ENCODE results near the gene RAPGEF1. TPM values are rescaled to one million over a fixed set of nuclear protein-coding genes. Genes with fewer than 3 reads are reported as not detected.

RAPGEF1 gene
- total and polyA plus RNA-seq, 12 donors, result 14.5 to 136 (median 49.1) TPM

DNA sequence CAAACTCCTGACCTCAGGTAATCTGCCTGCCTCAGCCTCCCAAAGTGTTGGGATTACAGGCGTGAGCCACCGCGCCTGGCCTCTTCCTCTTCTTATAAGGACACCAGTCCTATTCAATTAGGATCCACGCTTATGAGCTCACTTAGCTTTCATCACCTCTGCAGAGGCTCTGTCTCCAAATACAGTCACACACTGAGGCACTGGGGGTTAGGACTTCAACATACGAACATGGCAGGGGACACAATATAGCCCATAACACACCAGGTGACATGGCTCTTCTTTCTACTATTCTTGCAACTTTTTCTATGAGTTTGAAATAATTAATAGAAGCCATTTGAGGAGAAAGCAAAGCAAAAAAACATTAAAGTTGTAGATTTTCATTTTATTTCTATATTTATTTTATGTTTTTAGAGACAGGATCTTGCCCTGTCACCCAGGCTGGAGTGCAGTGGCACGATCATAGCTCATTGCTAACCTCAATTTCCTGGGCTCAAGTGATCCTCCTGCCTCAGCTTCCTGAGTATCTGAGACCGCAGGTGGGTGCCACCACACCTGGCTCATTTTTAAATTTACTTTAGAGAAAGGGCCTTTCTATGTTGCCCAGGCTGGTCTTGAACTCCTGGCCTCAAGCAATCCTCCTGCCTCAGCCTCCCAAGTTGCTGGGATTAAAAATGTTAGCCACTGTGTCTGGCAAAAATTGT lies 200.5 kb downstream of the RAPGEF1 start:
- H3K27me3 ChIP-seq, result no peaks in the 10 kb centered on the region
- no peak for DNase-seq
- intact Hi-C loops (cut with DNase I), result no loop called here
- H3K27ac ChIP-seq, result no peak overlapping the region
- H3K4me1 ChIP-seq (replicated peaks in 1 of 2), result no peaks in the 10 kb centered on the region
- 76 to 86% (median 83%) methylated on average over 7 of the region's 7 CpGs for WGBS, 4 donors
- no peak overlapping the region for H3K4me3 ChIP-seq
- H3K36me3 ChIP-seq (replicated peaks in 1 of 2), result no peaks in the 10 kb centered on the region
- no peak for TF ChIP-seq POLR2A (IDR thresholded peaks at IDR 0.05)
- TF ChIP-seq CTCF (IDR thresholded peaks at IDR 0.05), result no peak
- H3K9me3 ChIP-seq (replicated peaks in 1 of 3), result peaks cover 0 to 13% (median 10%) of the 10 kb centered on the region in 3 donors

- intact Hi-C loops (cut with DNase I), result no loop called here
- WGBS, 4 donors, result 92 to 95% (median 93%) methylated on average over 19 of the region's 19 CpGs
These were observed 201.9 kb downstream of the RAPGEF1 start for GRCh38 chr9:131537946-131538345.

DNA sequence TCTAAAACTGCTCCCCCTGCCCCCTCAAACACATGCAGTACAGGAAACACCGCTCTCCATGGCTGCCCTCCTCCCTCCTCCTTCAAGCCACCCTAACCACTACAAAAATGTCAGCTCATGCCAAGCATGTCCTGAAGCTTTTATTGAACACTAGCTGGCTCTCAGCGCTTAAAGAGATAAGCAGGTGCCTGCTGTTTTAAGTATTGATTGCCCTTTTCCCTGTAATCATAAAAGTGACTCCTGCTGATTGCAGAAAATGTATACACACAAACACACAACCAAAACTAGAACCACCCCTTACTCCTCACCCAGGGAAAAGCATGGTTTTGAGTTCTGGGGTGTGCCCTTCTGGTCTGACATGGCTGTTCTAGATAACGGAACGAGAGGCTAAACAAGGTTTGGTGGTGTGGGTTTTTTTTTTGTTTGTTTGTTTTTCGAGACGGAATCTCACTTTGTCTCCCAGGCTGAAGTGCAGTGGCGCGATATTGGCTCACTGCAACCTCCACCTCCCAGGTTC lies 205.1 kb downstream of the RAPGEF1 start:
- Histone ChIP-seq H3K4me3 (no peak overlapping the region), H3K27ac (no peak overlapping the region), H3K27me3 (no peaks in the 10 kb centered on the region), H3K4me1 (replicated peaks in 1 of 2) (peaks cover 10 to 13% of the 10 kb centered on the region in 2 donors), H3K36me3 (replicated peaks in 1 of 2) (no peaks in the 10 kb centered on the region), H3K9me3 (replicated peaks in 1 of 3) (no peaks in the 10 kb centered on the region)
- intact Hi-C loops (cut with DNase I), result no loop called here
- 61 to 68% (median 66%) methylated on average over 8 of the region's 8 CpGs for WGBS, 4 donors
- DNase-seq, result no peak
- no peak for TF ChIP-seq CTCF (IDR thresholded peaks at IDR 0.05)
- no peak for TF ChIP-seq POLR2A (IDR thresholded peaks at IDR 0.05)

More at GRCh38 chr9:131537946-131538345, 201.9 kb downstream of the RAPGEF1 start:
- H3K4me3 ChIP-seq, result no peak overlapping the region
- no peaks in the 10 kb centered on the region for H3K36me3 ChIP-seq (replicated peaks in 1 of 2)
- peaks cover 0 to 8% (median 7%) of the 10 kb centered on the region in 3 donors for H3K9me3 ChIP-seq (replicated peaks in 1 of 3)
- no peaks in the 10 kb centered on the region for H3K27me3 ChIP-seq
- TF ChIP-seq CTCF (IDR thresholded peaks at IDR 0.05) (no peak), POLR2A (IDR thresholded peaks at IDR 0.05) (no peak)
- DNase-seq, result no peak
- H3K4me1 ChIP-seq (replicated peaks in 1 of 2), result no peaks in the 10 kb centered on the region
- no peak overlapping the region for H3K27ac ChIP-seq

DNA sequence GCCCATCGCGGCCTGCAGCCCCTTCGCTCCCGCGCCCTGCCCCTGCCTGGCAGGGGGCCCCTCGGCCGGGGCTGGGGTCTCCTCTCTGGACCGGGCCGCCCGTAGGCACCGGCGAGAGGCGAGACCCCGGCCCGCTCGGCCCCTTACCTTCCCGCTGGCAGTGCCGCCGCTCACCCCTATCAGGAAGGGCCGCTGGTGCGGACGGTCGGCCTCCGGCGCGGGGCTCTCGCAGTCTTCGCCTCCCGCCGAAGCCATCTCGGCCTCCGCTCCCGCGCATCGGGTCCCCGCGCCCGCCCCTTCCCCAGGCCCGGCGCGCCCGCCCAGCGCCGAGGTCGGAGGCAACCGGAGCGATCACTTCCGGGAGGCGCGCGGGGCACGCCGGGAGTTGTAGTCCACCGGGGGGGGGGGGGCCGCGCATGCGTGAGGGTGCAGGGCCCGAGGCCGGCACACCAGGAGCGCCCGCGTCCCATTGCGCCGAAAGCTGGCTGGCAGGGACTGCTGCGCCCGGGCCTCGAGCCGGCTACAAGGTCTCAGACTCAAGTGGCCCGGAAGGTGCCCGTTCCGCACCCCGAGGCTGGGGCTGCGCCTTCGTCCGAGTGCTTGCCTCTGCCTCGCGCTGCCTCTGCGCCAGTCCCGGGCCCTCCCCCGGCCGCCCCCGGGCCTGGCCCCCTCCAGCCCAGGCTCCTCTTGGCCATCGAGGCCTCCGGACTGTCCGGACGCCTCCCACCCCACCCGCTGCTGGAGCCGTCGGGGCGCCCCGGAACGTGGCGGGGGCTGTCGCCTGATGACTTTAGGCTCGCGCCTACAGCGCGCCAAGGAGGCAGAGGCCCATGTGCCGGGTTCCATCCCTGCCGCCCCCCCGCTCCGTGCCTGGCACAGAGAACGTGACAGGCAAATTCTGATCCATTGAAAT lies 208.7 kb downstream of the RAPGEF1 start, which contains the start of gene UCK1:
Gene UCK1 (minus strand): TSS at position 344 of the 913 bp plus-strand sequence. CDS start 89 bp downstream, at position 255.
- peak; percentile 76 to 86 (median 79) for DNase-seq
- H3K36me3 ChIP-seq (replicated peaks in 1 of 2), result peaks cover 0 to 31% of the 10 kb centered on the region in 2 donors
- peak within 1 kb of the TSS in 4 of 5 donors; percentile 43 to 86 (median 66) for H3K27ac ChIP-seq
- peak within 1 kb of the TSS; percentile 62 to 94 (median 86) for H3K4me3 ChIP-seq
- TF ChIP-seq CTCF (IDR thresholded peaks at IDR 0.05) (no peak), POLR2A (IDR thresholded peaks at IDR 0.05) (peak in 1 of 2 donors; percentile 62)
- WGBS, 4 donors, result 7 to 55% (median 25%) methylated on average over 4 to 103 of the region's 103 CpGs
- no peaks in the 10 kb centered on the region for H3K9me3 ChIP-seq (replicated peaks in 1 of 3)
- no peaks in the 10 kb centered on the region for H3K27me3 ChIP-seq
- intact Hi-C loops (cut with DNase I), result no loop called here
- peaks cover 10 to 15% of the 10 kb centered on the region in 2 donors for H3K4me1 ChIP-seq (replicated peaks in 1 of 2)
